HepG2 (cell line): ENCODE results near the gene MOV10L1. TPM values are rescaled to one million over a fixed set of nuclear protein-coding genes. Genes with fewer than 3 reads are reported as not detected.

ENCODE experiments used
- ATAC-seq: fragments of 200-7000 bp; cut with Tn5 transposase; 3 replicates; pipeline ENCODE4 v1.9.1; 2020; ENCODE audit warnings: mild to moderate bottlenecking, moderate library complexity
- BruUV-seq: library from RNA; stranded (reverse); fragments of 400-500 nt; replicated peaks from 2 replicates; lab custom pipeline; 2021; lab: Mats Ljungman, UMichigan
- CTCF ChIA-PET: fragments of 300-600 bp; formaldehyde crosslinking; extraction: SDS; loops from one replicate; lab custom pipeline; 2021; ENCODE audit warnings: low total read pairs, inconsistent platforms, low intra/inter-chr PET ratio; lab: Yijun Ruan, JAX
- POLR2A ChIA-PET: fragments of 350-600 bp; sonication (Branson Sonifier 250); formaldehyde crosslinking; loops from one replicate; lab custom pipeline; 2020; ENCODE audit warnings: antibody characterized with exemption, inconsistent platforms; lab: Yijun Ruan, JAX
- DNase-seq: peaks from one replicate; pipeline ENCODE4 v3.0.0-alpha.2; 2015; ENCODE audit warnings: low spot score
- FAIRE-seq: peaks from 3 replicates; lab custom pipeline; 2011; peaks lifted over from hg19 to GRCh38; lab: Jason Lieb, UNC
- H2AFZ ChIP-seq: one replicate; pipeline ENCODE4 v1.6.1; 2011; ENCODE audit warnings: low read length, inconsistent platforms
- H3K27ac ChIP-seq: fragments of 300-600 bp; 3 replicates; pipeline ENCODE4 v1.8.0; 2011; ENCODE audit warnings: mixed run types, mild to moderate bottlenecking, mixed read lengths, low read length, inconsistent platforms; ENCODE audit not compliant: insufficient read depth; ENCODE audit errors: extremely low read length
- H3K27me3 ChIP-seq, 2 experiments: fragments of 200-600 bp in 1 of 2; 2 replicates in 1 of 2; 3 replicates in 1 of 2; pipeline versions ENCODE4 v1.6.0 to v1.8.0; 2011; ENCODE audit warnings: low read length in 2 of 2, mild to moderate bottlenecking in 2 of 2, moderate library complexity in 2 of 2, inconsistent platforms in 1 of 2; ENCODE audit not compliant: insufficient read depth in 2 of 2, control insufficient read depth in 1 of 2
- H3K36me3 ChIP-seq, 2 experiments: fragments of 200-600 bp in 1 of 2; replicated peaks in 1 of 2; 2 replicates in 1 of 2; 3 replicates in 1 of 2; pipeline versions ENCODE4 v1.5.1 to v1.8.0; 2011; ENCODE audit warnings: low read length in 2 of 2, inconsistent platforms in 1 of 2; ENCODE audit not compliant: insufficient read depth in 2 of 2, control insufficient read depth in 1 of 2
- H3K4me1 ChIP-seq: 2 replicates; pipeline ENCODE4 v1.5.1; 2012; ENCODE audit warnings: low read length, inconsistent platforms; ENCODE audit not compliant: insufficient read depth
- H3K4me2 ChIP-seq: 2 replicates; pipeline ENCODE4 v1.6.0; 2011; ENCODE audit warnings: low read depth, low read length, inconsistent platforms
- H3K4me3 ChIP-seq, 3 experiments: fragments of 200-600 bp in 1 of 3; sonication (generic), shearing (Covaris generic) in 1 of 3; replicated peaks in 1 of 3; 2 replicates each; pipeline ENCODE4 v1.5.1; 2011 to 2016; ENCODE audit warnings: low read length in 3 of 3, inconsistent platforms in 2 of 3, low read depth in 2 of 3, mild to moderate bottlenecking in 2 of 3, control low read depth in 1 of 3, mixed read lengths in 1 of 3; ENCODE audit not compliant: insufficient read depth in 1 of 3
- H3K79me2 ChIP-seq: one replicate; pipeline ENCODE4 v1.6.1; 2011; ENCODE audit warnings: low read length, inconsistent platforms; ENCODE audit not compliant: insufficient read depth
- H3K9ac ChIP-seq: 2 replicates; pipeline ENCODE4 v1.6.0; 2011; ENCODE audit warnings: mild to moderate bottlenecking, low read depth, low read length, inconsistent platforms; ENCODE audit not compliant: insufficient read depth
- H3K9me3 ChIP-seq: 2 replicates; pipeline ENCODE4 v1.5.1; 2012; ENCODE audit warnings: mild to moderate bottlenecking, low read length
- H4K20me1 ChIP-seq: 2 replicates; pipeline ENCODE4 v1.6.0; 2011; ENCODE audit warnings: inconsistent platforms, mild to moderate bottlenecking, low read length, moderate library complexity; ENCODE audit not compliant: insufficient read depth
- ADNP ChIP-seq: sonication (generic); formaldehyde crosslinking; IDR thresholded peaks from 2 replicates; pipeline ENCODE4 v1.4.0; 2020; ENCODE audit warnings: missing genetic modification reagents
- BRCA1 ChIP-seq: sonication (generic); formaldehyde crosslinking; IDR thresholded peaks from 2 replicates; pipeline ENCODE4 v1.4.0; 2020; ENCODE audit warnings: missing genetic modification reagents
- FOXC1 ChIP-seq: sonication (generic); formaldehyde crosslinking; IDR thresholded peaks from 2 replicates; pipeline ENCODE4 v1.8.0; 2022; ENCODE audit warnings: mild to moderate bottlenecking, missing genetic modification reagents, borderline replicate concordance
- GTF2F1 ChIP-seq: fragments of 150-350 bp; IDR thresholded peaks from 2 replicates; pipeline ENCODE4 v1.6.1; 2014; ENCODE audit warnings: low read length
- MYNN ChIP-seq: sonication (generic); formaldehyde crosslinking; IDR thresholded peaks from 2 replicates; pipeline ENCODE4 v1.4.0; 2020; ENCODE audit warnings: mild to moderate bottlenecking, low read depth, missing genetic modification reagents
- PHB2 ChIP-seq: fragments of 450-650 bp; IDR thresholded peaks from 2 replicates; pipeline ENCODE4 v1.6.1; 2018; ENCODE audit not compliant: partially characterized antibody
- RXRB ChIP-seq: IDR thresholded peaks from 2 replicates; pipeline ENCODE4 v1.6.1; 2016; ENCODE audit warnings: borderline replicate concordance, missing genetic modification reagents, missing compliant biosample characterization
- ZFP36 ChIP-seq: fragments of 150-350 bp; IDR thresholded peaks from 2 replicates; pipeline ENCODE4 v1.6.1; 2018; ENCODE audit warnings: borderline replicate concordance, low read length, low read depth; ENCODE audit not compliant: partially characterized antibody
- ZIK1 ChIP-seq: sonication (generic); formaldehyde crosslinking; IDR thresholded peaks from 2 replicates; pipeline ENCODE4 v1.5.0; 2020; ENCODE audit warnings: mild to moderate bottlenecking, low read depth, missing genetic modification reagents, borderline replicate concordance
- ZNF205 ChIP-seq: IDR thresholded peaks from 2 replicates; pipeline ENCODE4 v1.6.1; 2018; ENCODE audit warnings: missing biosample characterization, missing genetic modification reagents
- ZNF317 ChIP-seq: sonication (generic); formaldehyde crosslinking; IDR thresholded peaks from 2 replicates; pipeline ENCODE4 v1.5.0; 2020; ENCODE audit warnings: mild to moderate bottlenecking, missing genetic modification reagents
- ZNF609 ChIP-seq: sonication (generic); formaldehyde crosslinking; IDR thresholded peaks from 2 replicates; pipeline ENCODE4 v1.4.0; 2020; ENCODE audit warnings: mild to moderate bottlenecking, missing genetic modification reagents, borderline replicate concordance
- ZNF766 ChIP-seq: sonication (generic); formaldehyde crosslinking; IDR thresholded peaks from 2 replicates; pipeline ENCODE4 v1.5.0; 2020; ENCODE audit warnings: missing genetic modification reagents, borderline replicate concordance
- WGBS: methylation state at CpG from one replicate; pipeline ENCODE4 v1.1.6; 2017; ENCODE audit warnings: low lambda C conversion rate; 5-methylcytosine and 5-hydroxymethylcytosine counted together
- in situ Hi-C: cut with HindIII; loops from 2 replicates; pipeline ENCODE4 v1.10.0; 2017; ENCODE audit warnings: low pct_unique_long_range_greater_than_20kb; ENCODE audit not compliant: extremely low pct_ligation_motif_present
- intact Hi-C: fragments of 100-400 bp; cut with micrococcal nuclease; formaldehyde crosslinking; loops from one replicate; pipeline ENCODE4 v1.10.0; 2022; ENCODE audit not compliant: unreplicated experiment
- polyA plus RNA-seq, 8 experiments: library from polyadenylated mRNA; depleted of rRNA in 3 of 8; stranded (reverse) in 7 of 8; unstranded in 1 of 8; fragments of >200 nt; fragmentation: Illumina TruSeq in 4 of 8; extraction: Trizol in 4 of 8; gene quantifications; 2 replicates each; pipeline versions ENCODE4 v1.2.1 to v1.2.3, GENCODE V29; 2011 to 2016; ENCODE audit warnings: low read depth in 4 of 8, missing spikeins in 1 of 8, mixed read lengths in 1 of 8; ENCODE audit not compliant: insufficient read depth in 1 of 8
- total RNA-seq, 5 experiments: library from RNA; depleted of rRNA; stranded (reverse); fragments of >200 nt; fragmentation: Illumina TruSeq; extraction: Trizol; gene quantifications; 2 replicates each; pipeline ENCODE4 v1.2.3, GENCODE V29; 2016; ENCODE audit warnings: low read depth in 1 of 5
- TF ChIP-seq, protein P1 (sequence below): sonication (generic); formaldehyde crosslinking; IDR thresholded peaks from 2 replicates; pipeline ENCODE4 v1.4.0; 2020; ENCODE audit warnings: missing genetic modification reagents

Gene MOV10L1
- total and polyA plus RNA-seq, 2 of the 13 experiments (the other 11 are each of a cell fraction or from before 2014, with no cell fraction given) = 0.11 to 0.12 TPM

GRCh38 chr22:50114221-50115021 lies 24.6 kb downstream of the MOV10L1 start:
- Histone ChIP-seq H3K27me3 (peaks cover 12 to 58% of the 10 kb centered on the region in 2 experiments), H3K9ac (no peak overlapping the region), H4K20me1 (no peaks in the 10 kb centered on the region), H3K9me3 (no peaks in the 10 kb centered on the region), H3K4me2 (no peak overlapping the region), H3K4me3 (no peak overlapping the region), H3K27ac (no peak overlapping the region), H3K36me3 (no peaks in the 10 kb centered on the region), H3K79me2 (no peaks in the 10 kb centered on the region), H2AFZ (no peak overlapping the region), H3K4me1 (peaks cover 17% of the 10 kb centered on the region)
- intact Hi-C loops = no loop called here
- BruUV-seq = no TSS peak
- 23% methylated on average over 12 of the region's 19 CpGs for WGBS
- FAIRE-seq (no peak), ATAC-seq (no peak), DNase-seq (no peak)
- ChIA-PET POLR2A (no interaction called here), CTCF (no interaction called here)
- in situ Hi-C loops = no loop called here
- no peak for TF ChIP-seq ZNF609 (CRISPR knock-in tag)
- TF ChIP-seq GTF2F1 = no peak
- TF ChIP-seq, protein P1, sequence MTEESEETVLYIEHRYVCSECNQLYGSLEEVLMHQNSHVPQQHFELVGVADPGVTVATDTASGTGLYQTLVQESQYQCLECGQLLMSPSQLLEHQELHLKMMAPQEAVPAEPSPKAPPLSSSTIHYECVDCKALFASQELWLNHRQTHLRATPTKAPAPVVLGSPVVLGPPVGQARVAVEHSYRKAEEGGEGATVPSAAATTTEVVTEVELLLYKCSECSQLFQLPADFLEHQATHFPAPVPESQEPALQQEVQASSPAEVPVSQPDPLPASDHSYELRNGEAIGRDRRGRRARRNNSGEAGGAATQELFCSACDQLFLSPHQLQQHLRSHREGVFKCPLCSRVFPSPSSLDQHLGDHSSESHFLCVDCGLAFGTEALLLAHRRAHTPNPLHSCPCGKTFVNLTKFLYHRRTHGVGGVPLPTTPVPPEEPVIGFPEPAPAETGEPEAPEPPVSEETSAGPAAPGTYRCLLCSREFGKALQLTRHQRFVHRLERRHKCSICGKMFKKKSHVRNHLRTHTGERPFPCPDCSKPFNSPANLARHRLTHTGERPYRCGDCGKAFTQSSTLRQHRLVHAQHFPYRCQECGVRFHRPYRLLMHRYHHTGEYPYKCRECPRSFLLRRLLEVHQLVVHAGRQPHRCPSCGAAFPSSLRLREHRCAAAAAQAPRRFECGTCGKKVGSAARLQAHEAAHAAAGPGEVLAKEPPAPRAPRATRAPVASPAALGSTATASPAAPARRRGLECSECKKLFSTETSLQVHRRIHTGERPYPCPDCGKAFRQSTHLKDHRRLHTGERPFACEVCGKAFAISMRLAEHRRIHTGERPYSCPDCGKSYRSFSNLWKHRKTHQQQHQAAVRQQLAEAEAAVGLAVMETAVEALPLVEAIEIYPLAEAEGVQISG (CRISPR knock-in tag) = no peak
- TF ChIP-seq ZNF205 (CRISPR knock-in tag) = no peak
- TF ChIP-seq PHB2 = no peak
- no peak for TF ChIP-seq ZNF766 (CRISPR knock-in tag)
- no peak for TF ChIP-seq BRCA1 (CRISPR knock-in tag)
- no peak for TF ChIP-seq RXRB (CRISPR knock-in tag)
- TF ChIP-seq ZIK1 (CRISPR knock-in tag) = no peak
- no peak for TF ChIP-seq FOXC1 (CRISPR knock-in tag)
- TF ChIP-seq ZNF317 (CRISPR knock-in tag) = no peak
- TF ChIP-seq MYNN = no peak
- no peak for TF ChIP-seq ZFP36
- no peak for TF ChIP-seq ADNP (CRISPR knock-in tag)
